DMS153 treated with DMSO at 0.1 percent for 48 hours (cell line): ENCODE results near the gene ITPR2.
"Not testable (repeated sequence)": the region's sequence is repeated elsewhere in the genome, so short reads cannot be mapped to it uniquely, and the experiment has no call there.

Experiments
- DNase-seq: peaks from one replicate; lab custom pipeline; 2025; ENCODE audit not compliant: unreplicated experiment; lab: John Stamatoyannopoulos, UW

The ITPR2 gene

GRCh38 chr12:26851031-26851809, 18.2 kb upstream of the ITPR2 start:
- no peak for DNase-seq

- DNase-seq: no peak
Observed at GRCh38 chr12:26848156-26848825, 15.3 kb upstream of the ITPR2 start.

- DNase-seq: no peak
Observed at GRCh38 chr12:26847431-26847830, 14.4 kb upstream of the ITPR2 start.

- no peak for DNase-seq
Observed at GRCh38 chr12:26846416-26846815, 13.4 kb upstream of the ITPR2 start.

DNA sequence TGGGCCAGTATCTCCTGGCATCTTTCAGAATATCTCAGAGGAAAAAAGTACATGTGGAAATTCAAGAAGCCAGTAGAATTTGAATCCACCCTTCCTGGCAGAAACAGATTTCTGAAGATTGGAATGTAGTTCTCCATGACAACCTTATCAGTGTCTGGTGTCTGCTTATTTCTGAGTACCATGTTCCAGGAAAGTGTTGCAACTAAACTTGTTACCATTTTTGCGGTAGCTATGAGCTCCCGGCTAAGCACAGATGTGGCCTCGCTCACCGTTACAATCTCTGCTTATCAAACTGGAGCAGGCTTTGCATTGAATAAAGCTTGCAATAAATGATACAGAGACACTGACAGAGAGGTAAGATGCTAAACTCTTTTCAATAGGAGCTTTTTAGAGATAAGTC, 13.0 kb upstream of the ITPR2 start:
- DNase-seq: no peak

DNA sequence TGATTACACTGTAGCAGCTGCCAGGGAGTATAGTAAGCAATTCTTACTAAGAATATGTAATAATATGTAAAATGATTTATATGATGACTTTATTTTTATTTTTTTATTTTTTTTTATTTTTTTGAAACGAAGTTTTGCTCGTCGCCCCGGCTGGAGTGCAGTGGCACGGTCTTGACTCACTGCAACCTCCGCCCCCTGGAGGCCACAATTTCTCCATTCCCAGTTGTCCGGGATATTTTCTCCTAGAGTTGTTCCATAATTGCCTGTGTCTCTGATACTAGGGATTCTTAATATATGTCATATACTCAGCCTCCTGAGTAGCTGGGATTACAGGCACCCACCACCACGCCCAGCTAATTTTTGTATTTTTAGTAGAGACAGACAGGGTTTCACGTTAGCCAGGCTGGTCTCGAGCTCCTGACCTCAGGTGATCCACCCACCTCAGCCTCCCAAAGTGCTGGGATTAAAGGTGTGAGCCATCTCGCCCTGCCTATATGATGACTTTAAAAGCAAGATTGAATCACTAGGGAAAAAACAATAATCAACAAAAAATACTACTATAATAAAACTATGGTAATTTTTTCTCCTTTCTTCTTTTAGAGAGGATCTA, 12.2 kb upstream of the ITPR2 start:
- no peak for DNase-seq

GRCh38 chr12:26843311-26843710, 10.3 kb upstream of the ITPR2 start:
- no peak for DNase-seq

DNA sequence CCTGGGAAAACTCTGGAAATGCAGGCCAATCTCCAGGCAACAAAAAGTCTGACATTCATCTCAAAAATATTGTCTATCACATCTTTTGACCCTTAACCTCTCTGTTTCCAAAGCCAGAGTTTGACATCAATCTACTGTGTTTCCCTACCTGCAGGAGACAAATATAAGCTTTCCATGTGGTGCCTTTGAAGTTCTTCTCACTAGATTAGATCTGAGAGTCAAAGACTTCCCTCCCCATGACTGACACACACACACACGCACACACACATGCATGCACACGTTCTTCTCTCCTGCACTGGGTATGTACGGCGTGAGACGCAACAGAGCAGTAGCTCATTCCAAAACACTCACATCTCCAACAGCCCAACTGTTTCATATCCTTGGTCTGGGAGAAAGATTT, 8.1 kb upstream of the ITPR2 start:
- no peak for DNase-seq

DNA sequence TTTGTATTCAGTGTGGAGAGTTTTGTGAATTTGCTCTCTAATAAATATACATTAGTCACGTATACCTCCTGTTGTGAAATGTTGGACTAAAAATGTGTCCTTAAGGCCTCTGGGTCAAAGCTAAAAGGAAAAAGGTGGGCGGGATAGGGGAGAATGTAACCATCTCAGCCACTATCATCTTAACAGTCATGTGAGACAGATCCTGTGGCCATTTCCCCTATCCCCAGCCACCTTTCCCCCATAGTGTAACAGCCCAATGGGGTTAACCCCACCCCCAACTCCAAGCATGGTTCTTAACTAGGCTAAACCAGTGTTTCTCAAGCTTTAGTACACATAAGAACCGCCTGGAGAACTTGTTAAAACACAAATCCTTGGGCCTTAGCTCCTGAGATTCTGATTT, 6.5 kb upstream of the ITPR2 start:
- no peak for DNase-seq

DNA sequence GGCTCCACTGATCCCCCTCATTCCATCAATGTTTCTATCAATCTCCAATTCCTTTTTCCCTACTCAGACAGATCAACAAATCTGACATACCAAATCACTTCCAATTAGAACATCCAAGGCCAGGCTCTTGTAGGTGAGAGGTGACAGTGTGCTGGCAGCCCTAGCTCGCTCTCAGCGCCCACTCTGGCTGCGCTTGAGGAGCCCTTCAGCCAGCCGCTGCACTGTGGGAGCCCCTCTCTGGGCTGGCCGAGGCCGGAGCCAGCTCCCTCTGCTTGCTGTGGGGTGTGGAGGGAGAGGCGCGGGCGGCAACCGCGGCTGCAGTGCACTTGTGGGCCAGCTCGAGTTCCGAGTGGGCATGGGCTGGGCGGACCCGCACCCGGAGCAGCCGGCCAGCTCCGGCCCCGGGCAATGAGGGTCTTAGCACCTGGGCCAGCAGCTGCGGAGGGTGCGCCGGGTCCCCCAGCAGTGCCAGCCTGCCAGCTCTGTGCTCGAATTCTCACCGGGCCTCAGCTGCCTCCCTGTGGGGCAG, 6.0 kb upstream of the ITPR2 start:
- no peak for DNase-seq

DNA sequence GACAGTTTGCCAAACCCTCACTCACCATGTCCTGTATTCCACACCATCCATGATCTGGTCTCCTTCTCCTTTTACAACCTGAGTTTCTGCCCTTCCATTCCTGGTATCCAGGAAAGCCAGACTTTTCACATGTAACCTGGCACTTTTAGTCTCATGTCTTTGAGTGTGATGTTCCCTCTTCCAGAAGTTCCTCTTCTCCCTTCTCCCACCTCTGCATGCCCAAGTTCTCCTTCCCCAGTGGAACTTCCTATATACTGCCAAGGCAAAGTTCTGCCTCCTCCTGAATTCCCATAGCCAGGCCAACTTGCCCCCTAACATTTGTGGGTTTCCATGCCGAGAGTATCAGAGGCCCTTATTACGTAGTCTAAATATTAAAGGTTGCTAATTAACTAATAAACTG, 3.2 kb upstream of the ITPR2 start:
- DNase-seq: no peak

GRCh38 chr12:26834503-26835060, 1.6 kb upstream of the ITPR2 start:
- DNase-seq: not testable (repeated sequence)

- peak; percentile 5 for DNase-seq
Observed at GRCh38 chr12:26833743-26834490, 923 bp upstream of the ITPR2 start.

DNA sequence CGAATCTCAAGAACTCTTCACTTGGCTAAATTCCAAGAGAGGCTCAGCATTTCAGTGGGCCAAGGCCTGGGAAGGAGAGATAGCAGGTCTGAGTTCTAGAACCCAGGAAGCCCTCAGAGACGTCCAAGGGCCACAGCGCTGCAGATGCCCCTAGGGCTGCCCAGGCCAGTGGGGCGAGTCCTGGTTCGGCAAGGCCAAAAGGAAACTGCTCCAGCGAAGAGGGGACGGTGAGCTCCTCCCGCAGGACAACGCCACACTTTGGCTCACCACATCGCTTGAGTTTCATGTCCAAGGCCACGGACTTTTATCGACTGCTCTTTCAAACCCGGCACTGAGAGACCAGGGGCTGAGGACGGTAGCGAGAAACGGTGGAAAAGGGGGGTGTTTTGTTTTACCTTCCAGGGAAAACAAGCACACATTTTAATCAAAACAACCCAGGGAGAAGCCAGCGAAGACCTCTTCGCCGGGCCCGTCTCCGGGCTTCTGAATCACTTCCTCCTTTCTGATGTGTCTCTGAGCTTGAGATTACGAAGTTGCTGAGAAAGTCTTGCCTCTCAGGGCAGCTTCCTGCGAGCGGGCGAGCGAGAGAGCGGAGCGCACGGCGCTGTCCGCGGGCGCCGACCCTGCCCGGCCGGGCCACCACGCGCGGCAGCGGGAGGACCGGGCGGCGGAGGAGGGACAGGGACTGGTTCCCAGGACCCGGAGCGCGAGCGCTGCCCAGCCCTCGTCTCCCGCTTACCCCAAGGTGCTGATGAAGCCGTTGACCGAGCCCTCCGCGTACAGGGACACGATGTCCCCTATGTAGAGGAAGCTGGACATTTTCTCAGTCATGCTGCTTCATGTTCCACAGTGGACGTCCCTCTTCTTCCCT, 808 bp downstream of the ITPR2 start:
- DNase-seq: peak; percentile 40

GRCh38 chr12:26830783-26831551, 2.0 kb downstream of the ITPR2 start:
- DNase-seq: no peak

- DNase-seq: no peak
Observed at GRCh38 chr12:26830363-26830762, 2.6 kb downstream of the ITPR2 start.

- DNase-seq: no peak
Observed at GRCh38 chr12:26828280-26829073, 4.5 kb downstream of the ITPR2 start.

DNA sequence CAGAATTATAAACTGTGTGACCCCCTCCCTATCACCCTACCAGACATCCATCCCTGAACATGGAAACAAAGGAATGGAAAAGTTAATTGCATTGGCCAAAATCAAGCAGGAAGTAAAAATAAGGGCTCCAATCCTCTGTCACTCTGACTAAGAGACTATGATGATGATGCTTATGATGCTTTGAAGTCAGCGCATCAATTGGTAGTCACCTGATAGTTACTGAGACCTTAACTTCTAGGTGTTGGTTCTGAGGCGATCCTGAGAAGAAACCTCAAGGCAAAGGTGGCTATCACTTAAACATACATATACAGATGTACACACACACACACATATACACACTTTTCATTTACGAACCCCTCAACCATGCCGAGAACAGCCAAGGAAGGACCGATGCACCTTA, 6.6 kb downstream of the ITPR2 start:
- no peak for DNase-seq
